Body of pancreas (tissue), 4 donors: ENCODE data around the gene NEDD4L.

Source experiments
- POLR2A ChIP-seq, 3 donors: fragments of 450-650 bp; IDR thresholded peaks; one replicate each; pipeline ENCODE4 v1.6.1; 2016; ENCODE audit warnings: antibody characterized with exemption in 3 of 3, mild to moderate bottlenecking in 2 of 3
- TF ChIP-seq, protein P1 (sequence below), 7 experiments: fragments of 450-650 bp in 4 of 7; fragments of 200-600 bp in 3 of 7; sonication (generic) in 3 of 7; IDR thresholded peaks; one replicate each; pipeline ENCODE4 v1.5.1; 2016 to 2019; ENCODE audit warnings: antibody characterized with exemption in 7 of 7

GRCh38 chr18:58334061-58334460 lies 290.0 kb downstream of the NEDD4L start:
- TF ChIP-seq, protein P1, sequence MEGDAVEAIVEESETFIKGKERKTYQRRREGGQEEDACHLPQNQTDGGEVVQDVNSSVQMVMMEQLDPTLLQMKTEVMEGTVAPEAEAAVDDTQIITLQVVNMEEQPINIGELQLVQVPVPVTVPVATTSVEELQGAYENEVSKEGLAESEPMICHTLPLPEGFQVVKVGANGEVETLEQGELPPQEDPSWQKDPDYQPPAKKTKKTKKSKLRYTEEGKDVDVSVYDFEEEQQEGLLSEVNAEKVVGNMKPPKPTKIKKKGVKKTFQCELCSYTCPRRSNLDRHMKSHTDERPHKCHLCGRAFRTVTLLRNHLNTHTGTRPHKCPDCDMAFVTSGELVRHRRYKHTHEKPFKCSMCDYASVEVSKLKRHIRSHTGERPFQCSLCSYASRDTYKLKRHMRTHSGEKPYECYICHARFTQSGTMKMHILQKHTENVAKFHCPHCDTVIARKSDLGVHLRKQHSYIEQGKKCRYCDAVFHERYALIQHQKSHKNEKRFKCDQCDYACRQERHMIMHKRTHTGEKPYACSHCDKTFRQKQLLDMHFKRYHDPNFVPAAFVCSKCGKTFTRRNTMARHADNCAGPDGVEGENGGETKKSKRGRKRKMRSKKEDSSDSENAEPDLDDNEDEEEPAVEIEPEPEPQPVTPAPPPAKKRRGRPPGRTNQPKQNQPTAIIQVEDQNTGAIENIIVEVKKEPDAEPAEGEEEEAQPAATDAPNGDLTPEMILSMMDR (IDR thresholded peaks at IDR 0.05), result no peak
- TF ChIP-seq POLR2A (IDR thresholded peaks at IDR 0.05), result no peak
